ENCODE results near the gene MBP.

The MBP gene

DNA sequence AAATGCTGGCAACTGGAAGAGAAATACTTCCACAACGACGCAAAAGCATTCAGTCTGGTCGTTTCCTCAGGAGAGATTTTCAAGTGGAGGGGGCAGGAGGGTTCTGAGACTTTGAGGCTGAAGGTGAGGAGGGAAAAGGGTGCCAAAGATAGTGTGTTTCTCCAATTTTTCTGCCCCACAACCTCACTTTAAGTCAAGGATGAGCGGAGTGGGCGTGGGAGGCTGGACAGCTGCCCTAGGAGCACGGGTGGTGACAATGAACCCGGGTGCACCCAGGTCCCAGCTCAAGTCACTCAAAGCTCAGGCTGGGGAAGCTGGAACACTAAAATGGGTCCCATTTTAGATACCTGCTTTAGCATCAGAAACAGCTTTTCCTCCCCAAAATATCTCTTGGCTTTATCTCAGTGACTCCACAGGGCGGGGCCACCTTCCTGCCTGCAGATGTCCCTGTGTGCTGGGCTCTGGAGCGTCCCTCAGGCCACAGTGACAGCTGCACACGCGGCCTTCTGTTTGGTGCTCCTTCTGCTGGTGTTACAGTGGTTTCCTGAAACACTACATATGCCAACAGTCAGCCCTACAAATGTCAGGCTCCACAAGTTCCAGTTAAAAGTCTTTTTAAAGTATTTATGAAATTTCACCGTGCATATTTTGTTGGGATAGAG is 1.4 kb upstream of the MBP start:
- no peak for DNase-seq (ENCODE audit: low read depth)

- no peak for DNase-seq (ENCODE audit: low read depth)
Observed at GRCh38 chr18:77133051-77133834, 660 bp upstream of the MBP start.

DNA sequence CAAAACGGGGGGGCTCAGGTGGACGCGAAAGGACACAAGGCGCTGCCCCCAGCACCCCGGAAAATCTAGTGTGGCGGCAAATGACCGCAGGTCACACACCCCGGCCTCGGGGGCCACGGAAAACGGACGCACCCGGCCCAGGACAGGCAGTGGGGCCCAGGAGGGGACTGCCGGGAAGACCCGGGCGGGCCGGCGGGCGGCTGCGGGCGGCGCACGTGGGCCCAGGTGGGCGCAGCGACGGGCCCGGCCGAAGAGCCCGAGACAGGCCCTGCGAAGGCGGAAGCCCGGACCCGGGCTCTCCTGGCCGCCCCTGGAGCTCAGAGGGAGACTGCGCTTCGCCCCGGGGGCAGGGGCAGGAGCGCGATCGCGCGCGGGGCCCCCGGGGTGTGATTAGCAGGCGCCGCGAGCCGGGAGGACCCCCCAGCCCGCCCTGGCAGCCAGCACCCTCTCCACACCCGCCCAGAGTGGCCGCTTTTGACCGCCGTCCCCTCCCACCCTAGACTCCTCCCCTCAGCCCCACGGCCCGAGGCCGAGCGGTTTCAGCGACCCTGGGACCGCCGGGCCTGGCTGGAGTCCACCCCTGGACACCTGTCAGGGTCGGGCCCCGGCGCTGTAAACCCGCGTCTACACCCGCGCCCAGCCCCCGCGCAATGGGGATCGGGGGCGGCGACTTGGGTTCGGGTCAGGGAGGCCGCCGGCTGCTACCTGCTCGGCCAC is 773 bp downstream of the MBP start:
- no peak for DNase-seq (ENCODE audit: low read depth)

DNA sequence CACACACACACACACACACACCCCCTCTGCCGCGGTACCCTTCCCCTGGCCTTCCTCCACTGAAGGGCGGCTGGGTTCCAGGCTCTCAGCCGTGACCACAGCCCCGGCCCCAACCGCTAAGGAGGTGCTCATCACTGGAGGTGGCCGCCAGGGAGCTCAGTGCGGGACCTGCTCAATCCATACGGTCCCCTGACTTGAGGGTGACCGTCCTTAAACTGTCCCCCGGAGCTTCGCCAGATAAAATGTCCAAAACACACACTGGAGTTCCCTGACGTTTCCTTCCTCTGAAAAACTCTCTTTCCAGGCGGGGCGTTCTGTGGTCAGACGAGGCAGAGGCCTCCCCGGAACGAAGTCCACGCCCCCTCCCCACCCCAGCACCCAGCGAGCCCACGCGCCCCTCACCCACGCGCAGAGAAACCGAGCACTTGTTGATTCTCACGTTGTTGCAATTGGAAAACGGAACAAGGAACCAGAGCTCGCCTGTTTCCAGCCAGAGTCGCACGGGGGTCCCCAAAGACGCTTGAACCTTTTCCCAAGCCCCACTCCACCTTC is 1.4 kb downstream of the MBP start:
- no peak for DNase-seq (ENCODE audit: low read depth)

DNA sequence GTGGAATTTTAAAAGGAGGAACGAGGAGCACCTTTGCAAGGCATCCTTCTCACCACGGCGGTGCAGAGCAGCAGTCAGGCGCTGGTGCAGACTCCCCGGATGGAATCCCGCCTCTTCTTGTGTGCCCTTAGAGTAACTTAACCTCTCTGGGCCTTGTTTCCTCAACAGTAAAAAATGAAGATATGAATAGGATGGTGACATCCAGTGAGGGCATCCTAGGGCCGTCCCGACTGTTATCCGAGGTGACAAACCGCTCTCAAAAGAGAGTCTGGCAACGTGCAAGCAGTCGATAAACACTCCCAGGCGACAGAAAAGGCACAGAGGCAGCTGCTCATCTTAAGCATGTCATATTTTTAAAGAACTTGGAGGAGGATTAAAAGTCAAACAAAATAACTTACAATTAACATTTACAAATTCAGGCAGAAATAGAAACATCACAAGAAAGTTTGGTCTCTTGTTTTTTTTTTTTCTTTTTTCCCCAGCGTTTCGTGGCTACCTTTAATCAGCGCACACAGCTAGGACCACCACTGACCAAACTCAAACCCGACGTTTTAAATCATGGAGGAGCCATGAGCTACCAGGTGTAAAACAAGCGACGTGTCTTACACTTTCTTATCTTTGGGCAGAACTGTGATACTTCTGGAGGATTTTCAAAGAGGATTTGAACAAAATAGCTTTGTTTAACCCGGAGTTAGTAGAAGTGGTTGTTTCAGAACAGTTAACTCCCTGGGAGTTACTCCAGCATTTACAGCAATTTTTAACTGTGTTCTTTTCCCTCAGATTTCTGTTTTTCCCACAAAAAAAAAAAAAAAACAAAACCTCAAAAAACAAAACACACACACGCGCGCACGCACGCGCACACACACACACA is 2.1 kb downstream of the MBP start:
- DNase-seq (ENCODE audit: low read depth): no peak

DNA sequence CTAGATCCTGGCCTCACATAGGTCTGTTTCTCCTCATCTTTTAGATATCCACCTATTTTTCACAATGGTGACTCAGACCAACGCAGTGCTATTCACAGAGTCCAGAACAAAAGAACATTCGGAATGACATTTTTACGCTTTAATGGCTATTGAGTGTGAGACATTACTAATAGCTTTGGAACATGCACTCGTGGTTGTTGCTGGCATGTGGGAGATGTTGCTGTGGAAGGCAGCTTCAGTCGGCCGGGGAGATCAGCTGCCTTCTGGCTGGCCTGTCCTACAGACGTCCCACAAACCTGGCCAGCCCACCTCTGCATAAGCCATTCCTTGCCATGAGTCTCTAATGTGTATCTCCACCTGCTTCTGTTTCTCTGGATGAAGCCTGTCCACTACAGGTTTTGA is 3.4 kb downstream of the MBP start:
- DNase-seq (ENCODE audit: low read depth): no peak

GRCh38 chr18:77127769-77128671 is 4.6 kb downstream of the MBP start:
- peak; percentile 76 for DNase-seq (ENCODE audit: low read depth)

DNA sequence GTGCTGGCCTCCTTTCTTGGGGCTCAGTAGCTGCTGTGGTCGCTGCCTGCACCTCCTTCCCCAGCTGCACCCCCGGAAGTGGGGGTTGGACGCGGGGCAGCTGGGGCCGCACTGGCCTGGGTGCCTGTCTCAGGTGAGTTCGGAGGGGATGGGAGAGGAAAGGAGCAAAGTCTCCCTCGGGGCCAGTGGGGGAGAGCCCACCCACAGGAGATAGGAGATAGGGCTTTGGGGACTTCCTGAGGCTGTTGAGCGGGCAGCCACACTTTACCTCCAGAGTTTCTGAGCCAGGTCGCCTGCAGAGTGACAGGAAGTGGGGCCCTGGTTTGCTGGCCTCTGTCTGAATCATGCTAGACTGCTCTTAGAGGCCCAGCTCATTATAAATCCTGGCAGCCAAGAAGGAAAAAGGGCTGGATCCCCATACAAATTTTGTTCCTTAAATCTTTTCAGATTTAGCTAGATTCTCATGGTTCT is 8.1 kb downstream of the MBP start:
- DNase-seq (ENCODE audit: low read depth): no peak

DNA sequence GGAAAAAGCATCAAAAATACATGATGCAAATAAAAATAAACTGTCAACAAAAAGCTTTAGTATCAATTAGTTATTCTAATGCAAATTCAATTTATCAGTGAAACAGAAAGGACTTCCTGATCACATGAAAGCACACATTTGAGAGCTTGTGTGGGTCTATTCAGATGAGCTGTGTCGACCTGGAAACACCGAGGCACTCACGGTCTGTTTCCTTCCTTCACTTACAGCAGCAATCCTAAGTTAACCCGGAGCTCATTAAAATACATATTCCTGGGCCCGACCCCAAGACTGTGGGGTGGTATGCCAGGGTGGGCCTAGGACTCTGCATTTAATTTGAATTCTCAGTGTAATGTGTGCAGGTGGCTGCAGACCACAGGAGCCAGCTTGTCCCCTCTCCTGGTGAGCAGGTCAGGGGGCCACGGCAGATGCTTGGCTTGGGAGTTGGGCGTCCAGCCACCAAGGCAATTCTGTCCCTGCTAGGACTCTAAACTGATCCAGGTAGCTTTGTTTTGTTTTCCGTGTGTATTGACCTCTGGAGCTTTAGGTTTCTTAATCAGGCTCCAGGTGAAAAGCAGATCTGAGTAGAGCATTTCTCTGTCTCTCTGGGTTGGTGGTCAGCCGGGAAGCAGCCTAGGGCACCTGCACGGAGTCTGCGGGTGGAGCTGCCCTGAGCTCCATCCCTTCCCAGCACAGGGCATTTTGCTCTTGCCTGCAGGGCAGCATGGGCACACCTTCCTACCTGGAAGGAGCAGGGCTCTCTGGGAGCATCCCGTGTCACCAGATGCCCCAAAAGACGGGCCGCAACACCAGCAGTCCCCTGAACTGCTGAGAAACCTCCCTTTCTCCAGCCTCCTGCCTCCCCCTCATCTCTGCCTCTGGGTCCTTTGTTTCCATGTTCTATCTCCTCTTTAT is 9.0 kb downstream of the MBP start:
- no peak for DNase-seq (ENCODE audit: low read depth)

GRCh38 chr18:77121523-77121922 is 11.1 kb downstream of the MBP start:
- no peak for DNase-seq (ENCODE audit: low read depth)

DNA sequence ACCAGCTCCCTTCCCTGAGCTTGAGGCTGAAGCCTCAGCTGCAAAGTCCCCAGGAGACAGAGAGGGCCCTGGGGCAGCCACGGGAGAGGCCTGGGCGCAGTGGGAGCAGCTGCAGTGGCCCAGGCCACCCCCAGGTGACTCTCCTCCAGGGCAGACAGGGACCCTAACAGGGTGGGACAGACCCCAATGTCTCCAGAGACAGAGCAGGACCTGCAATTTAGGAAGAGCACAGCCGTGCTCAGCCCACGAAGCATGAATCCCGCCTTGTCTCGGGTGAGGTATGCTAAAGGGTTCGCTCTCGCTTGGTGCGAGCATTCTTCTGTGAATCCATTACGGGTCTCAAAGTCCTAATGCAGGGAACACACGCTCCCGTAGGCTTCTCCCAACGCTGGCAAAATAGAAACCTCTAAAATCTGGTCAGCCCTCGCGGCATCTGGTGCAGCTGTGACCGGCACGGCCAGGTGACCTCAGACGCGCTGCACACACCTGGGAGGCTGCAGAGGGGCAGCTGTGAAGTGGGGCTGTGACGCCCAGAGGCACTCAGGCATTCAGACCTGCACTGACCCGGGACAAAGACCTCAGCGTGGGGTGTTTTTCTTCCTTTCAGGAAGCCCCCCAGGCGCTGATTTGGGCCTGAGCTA is 12.6 kb downstream of the MBP start:
- no peak for DNase-seq (ENCODE audit: low read depth)

DNA sequence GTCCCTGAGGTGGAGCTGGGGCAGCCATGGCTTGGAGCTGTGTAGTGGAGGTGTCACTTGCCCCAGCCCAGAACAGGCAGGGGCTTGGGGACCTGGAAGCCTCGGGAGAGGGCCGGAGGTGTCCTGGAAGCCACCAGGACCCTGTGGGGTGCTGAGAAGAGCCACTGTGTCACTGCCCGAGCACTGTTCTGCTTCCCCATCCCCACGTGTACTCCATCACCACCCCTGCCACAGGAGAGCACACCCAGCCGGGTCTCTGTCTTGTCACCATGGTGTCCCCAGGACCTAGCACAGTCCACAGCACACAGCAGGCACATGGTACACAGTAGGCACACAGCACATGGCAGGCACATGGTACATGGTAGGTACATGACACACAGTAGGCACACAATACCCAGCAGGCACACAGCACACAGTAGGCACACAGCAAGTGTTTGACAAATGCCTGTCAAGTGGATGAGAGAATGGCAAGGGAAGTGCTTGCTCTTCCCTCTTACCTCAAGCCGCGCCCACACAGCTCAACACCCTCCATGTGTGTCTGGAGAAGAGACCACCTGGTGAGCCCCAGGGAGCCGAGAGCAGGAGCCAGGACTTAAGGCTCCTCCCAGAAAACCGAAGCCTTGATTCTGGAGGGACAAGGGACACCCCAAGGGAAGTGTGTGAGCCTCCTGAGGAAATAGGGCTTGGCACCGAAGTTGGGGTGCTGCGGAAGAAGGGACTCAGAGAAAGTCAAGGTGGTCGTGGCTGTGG is 13.3 kb downstream of the MBP start:
- DNase-seq (ENCODE audit: low read depth): no peak

- DNase-seq (ENCODE audit: low read depth): no peak
Observed at GRCh38 chr18:77118256-77119090, 14.1 kb downstream of the MBP start.

GRCh38 chr18:77116201-77117080 is 16.1 kb downstream of the MBP start:
- DNase-seq (ENCODE audit: low read depth): no peak

DNA sequence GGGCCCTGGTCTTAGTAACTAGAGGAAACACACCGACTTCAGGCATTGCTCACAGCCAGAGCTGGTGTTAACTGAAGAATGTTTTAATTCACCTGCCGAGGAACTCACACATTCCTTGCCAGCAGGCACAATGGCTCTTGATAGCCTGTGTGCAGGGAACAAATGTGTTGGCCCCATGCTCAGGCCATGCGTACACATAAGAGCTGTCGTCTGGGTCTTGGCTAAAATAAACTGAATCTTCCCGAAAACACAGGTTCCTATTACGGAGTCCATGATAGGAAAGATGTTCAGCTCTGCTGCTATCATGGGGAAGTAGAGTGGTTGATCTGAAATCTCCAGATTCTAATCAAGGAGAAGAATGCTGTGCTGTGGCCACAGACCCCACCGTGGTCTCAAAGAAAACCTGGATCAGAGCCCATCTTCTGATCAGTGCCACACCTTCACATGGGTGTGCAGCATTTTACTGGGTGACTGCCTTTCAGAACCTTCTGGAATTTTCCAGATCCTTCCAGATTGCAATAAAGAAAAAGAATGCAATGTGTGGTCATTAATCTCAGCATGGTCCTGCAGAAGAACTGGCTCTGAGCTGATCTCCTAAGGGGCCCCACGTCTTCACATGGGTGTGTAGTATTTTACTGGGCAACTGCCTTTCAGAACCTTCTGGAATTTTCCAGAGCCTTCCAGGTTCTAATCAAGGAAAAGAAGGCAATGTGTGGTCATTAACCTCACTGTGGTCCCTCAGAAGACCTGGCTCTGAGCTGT is 17.2 kb downstream of the MBP start:
- DNase-seq (ENCODE audit: low read depth): no peak
